Parathyroid adenoma (tissue), 2 donors: ENCODE measurements around the gene TMEM38A.

ENCODE experiments used
- H2AFZ ChIP-seq: fragments of 300-600 bp; sonication (generic); one replicate; pipeline ENCODE4 v1.7.0; 2017; ENCODE audit warnings: antibody characterized with exemption, mild to moderate bottlenecking
- H3K27ac ChIP-seq: fragments of 300-600 bp; sonication (generic); one replicate; pipeline ENCODE4 v1.7.0; 2017
- H3K27me3 ChIP-seq: fragments of 300-600 bp; sonication (generic); one replicate; pipeline ENCODE4 v1.7.0; 2017; ENCODE audit warnings: low read length; ENCODE audit not compliant: control insufficient read depth, insufficient read depth
- H3K36me3 ChIP-seq: fragments of 300-600 bp; sonication (generic); one replicate; pipeline ENCODE4 v1.7.0; 2017; ENCODE audit warnings: low read length; ENCODE audit not compliant: control insufficient read depth, insufficient read depth
- H3K4me1 ChIP-seq: fragments of 300-600 bp; sonication (generic); one replicate; pipeline ENCODE4 v1.7.0; 2017; ENCODE audit warnings: control low read depth
- H3K4me2 ChIP-seq: fragments of 300-600 bp; sonication (generic); one replicate; pipeline ENCODE4 v1.7.0; 2017; ENCODE audit warnings: low read length
- H3K4me3 ChIP-seq: fragments of 300-600 bp; sonication (generic); one replicate; pipeline ENCODE4 v1.7.0; 2017; ENCODE audit warnings: low read depth, low read length
- H3K79me2 ChIP-seq: fragments of 300-600 bp; sonication (generic); one replicate; pipeline ENCODE4 v1.7.0; 2017; ENCODE audit warnings: control low read depth
- H3K9ac ChIP-seq: fragments of 300-600 bp; sonication (generic); one replicate; pipeline ENCODE4 v1.7.0; 2017; ENCODE audit warnings: mild to moderate bottlenecking
- H3K9me3 ChIP-seq: fragments of 300-600 bp; sonication (generic); one replicate; pipeline ENCODE4 v1.7.0; 2017; ENCODE audit warnings: low read length; ENCODE audit not compliant: control insufficient read depth
- CTCF ChIP-seq: fragments of 300-600 bp; sonication (generic); IDR thresholded peaks from one replicate; pipeline ENCODE4 v1.7.0; 2017; ENCODE audit warnings: antibody characterized with exemption, mild to moderate bottlenecking
- donor health status: primary hyperparathyroidism.

TMEM38A gene

GRCh38 chr19:16628183-16628983, 32.6 kb upstream of the TMEM38A start, which contains the start of gene MED26:
Gene MED26, minus strand, starts transcription at chr19:16628204. Its CDS starts 261 bp downstream, at chr19:16627943.
- H3K27me3 ChIP-seq: no peaks in the 10 kb centered on the region
- H3K4me2 ChIP-seq: peak within 1 kb of the TSS; percentile 95
- H3K9ac ChIP-seq: peak within 1 kb of the TSS; percentile 91
- peak within 1 kb of the TSS; percentile 88 for H3K4me3 ChIP-seq
- peak within 1 kb of the TSS; percentile 93 for H2AFZ ChIP-seq
- no peaks in the 10 kb centered on the region for H3K36me3 ChIP-seq
- peak within 1 kb of the TSS; percentile 85 for H3K27ac ChIP-seq
- H3K4me1 ChIP-seq: peaks cover 4% of the 10 kb centered on the region
- TF ChIP-seq CTCF: no peak
- peaks cover 42% of the 10 kb centered on the region for H3K79me2 ChIP-seq
- H3K9me3 ChIP-seq: no peaks in the 10 kb centered on the region

- peak overlapping the region; percentile 85 for H3K27ac ChIP-seq
- H3K4me3 ChIP-seq: peak overlapping the region; percentile 88
- H2AFZ ChIP-seq: peak overlapping the region; percentile 93
- no peaks in the 10 kb centered on the region for H3K27me3 ChIP-seq
- peaks cover 4% of the 10 kb centered on the region for H3K4me1 ChIP-seq
- no peaks in the 10 kb centered on the region for H3K9me3 ChIP-seq
- peak overlapping the region; percentile 95 for H3K4me2 ChIP-seq
- H3K79me2 ChIP-seq: peaks cover 39% of the 10 kb centered on the region
- no peak for TF ChIP-seq CTCF
- no peak overlapping the region for H3K9ac ChIP-seq
- no peaks in the 10 kb centered on the region for H3K36me3 ChIP-seq
Observed at GRCh38 chr19:16628984-16629691, 31.8 kb upstream of the TMEM38A start.

GRCh38 chr19:16631465-16631864, 29.5 kb upstream of the TMEM38A start:
- Histone ChIP-seq H2AFZ (no peak overlapping the region), H3K79me2 (peaks cover 27% of the 10 kb centered on the region), H3K27me3 (no peaks in the 10 kb centered on the region), H3K4me1 (peaks cover 4% of the 10 kb centered on the region), H3K27ac (no peak overlapping the region), H3K4me2 (no peak overlapping the region), H3K9me3 (no peaks in the 10 kb centered on the region), H3K4me3 (no peak overlapping the region), H3K36me3 (no peaks in the 10 kb centered on the region), H3K9ac (no peak overlapping the region)
- TF ChIP-seq CTCF: no peak

GRCh38 chr19:16637535-16637934, 23.4 kb upstream of the TMEM38A start:
- no peaks in the 10 kb centered on the region for H3K27me3 ChIP-seq
- H3K27ac ChIP-seq: no peak overlapping the region
- H3K36me3 ChIP-seq: no peaks in the 10 kb centered on the region
- peaks cover 66% of the 10 kb centered on the region for H3K79me2 ChIP-seq
- no peaks in the 10 kb centered on the region for H3K9me3 ChIP-seq
- no peak overlapping the region for H3K4me2 ChIP-seq
- H3K9ac ChIP-seq: no peak overlapping the region
- no peaks in the 10 kb centered on the region for H3K4me1 ChIP-seq
- no peak overlapping the region for H2AFZ ChIP-seq
- no peak for TF ChIP-seq CTCF
- H3K4me3 ChIP-seq: no peak overlapping the region
